NCI-H2227 (cell line): ENCODE data around the gene NNMT.

ENCODE experiments used
- DNase-seq: peaks from one replicate; lab custom pipeline; 2025; ENCODE audit not compliant: unreplicated experiment; lab: John Stamatoyannopoulos, UW

Gene NNMT

DNA sequence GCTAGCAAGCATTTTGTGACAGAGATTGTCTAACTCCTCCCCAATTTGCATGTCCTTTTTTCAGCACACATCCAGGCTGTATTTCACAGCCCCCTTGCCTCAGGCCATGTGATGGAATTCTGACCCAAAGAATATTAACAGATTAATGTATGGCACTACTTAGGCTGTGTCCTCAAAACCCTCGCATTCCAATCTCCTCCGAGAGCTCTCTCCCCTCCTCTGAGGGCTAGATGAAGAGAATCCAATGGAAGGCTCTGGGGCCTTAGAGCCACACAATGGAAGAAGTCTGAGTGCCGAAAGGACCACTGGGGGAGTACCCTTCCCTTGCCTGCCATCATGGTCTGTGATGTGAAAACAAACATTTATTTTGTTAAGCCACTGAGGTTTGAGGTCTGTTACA, 13.7 kb upstream of the NNMT start:
- no peak for DNase-seq

DNA sequence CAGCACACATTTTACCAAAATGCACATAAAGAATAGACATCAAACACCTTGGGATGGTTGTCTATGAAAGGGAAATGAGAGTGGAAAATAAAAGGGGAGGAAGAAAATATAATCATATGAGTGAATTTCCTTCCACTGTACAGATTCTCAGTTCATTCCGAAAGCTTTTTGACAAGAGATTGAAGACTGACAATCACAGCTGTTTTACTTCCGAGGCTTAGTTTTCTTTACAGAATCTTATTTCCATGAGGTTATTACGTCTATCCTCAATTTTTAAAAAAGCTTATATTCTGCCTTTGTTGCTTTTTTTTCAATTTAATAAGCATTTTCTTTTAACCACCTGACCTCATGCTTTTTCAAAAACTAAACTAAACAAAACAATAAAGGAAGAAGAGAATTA, 12.8 kb upstream of the NNMT start:
- no peak for DNase-seq

DNA sequence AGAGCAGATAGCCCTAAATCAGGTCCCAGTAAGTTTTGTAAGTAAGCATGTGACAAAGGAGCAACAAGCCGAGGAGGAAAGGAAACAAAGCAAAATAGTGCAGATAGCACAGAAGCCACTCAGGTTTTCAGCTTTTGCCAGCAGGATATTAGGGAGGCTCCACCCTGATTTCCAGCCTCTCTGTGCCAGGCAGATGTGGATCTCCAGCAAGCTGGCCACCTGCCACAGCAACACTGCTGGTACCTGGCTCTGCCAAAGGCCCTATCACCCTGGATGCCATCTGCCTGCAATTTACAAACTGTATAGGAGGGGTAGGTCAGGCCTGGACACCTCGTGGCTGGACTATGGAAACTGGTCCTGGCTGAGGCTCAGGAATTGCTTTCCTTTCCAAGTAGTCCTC, 12.2 kb upstream of the NNMT start:
- DNase-seq: no peak

DNA sequence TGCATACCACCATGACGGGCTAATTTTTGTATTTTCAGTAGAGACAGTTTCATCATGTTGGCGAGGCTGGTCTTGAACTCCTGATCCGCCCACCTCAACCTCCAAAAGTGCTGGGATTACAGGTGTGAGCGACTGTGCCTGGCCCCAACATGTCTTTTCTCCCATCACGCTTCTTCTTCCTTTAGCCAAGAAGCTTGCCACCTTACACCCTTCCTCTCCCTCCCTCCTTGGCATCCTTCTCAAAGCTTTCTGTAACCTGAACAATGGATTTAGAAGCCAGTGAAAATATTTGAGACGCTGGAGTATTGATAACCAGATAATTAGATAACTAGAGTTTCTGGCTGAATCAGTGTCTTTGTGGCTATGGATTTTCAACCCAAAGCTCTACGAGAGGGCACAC, 11.3 kb upstream of the NNMT start:
- no peak for DNase-seq

DNA sequence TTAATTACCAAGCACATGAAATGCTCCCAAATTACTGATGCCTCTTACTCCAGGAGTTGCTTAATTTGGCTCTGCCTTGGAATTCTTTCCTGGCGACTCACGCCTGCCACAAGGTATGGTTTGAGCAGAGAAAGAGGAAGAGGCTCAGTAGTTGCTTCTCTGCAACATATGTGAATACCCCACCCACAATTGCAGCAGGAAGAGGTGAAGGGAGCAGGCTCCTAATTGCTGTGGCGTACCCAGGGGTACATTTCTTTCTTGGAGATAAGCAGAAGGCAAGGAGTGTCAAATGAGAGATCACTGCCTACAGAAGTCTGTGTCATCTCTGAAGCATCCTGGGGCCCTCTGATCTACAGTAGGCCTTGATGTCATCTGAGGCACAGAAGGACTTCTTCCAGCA, 10.6 kb upstream of the NNMT start:
- no peak for DNase-seq

DNA sequence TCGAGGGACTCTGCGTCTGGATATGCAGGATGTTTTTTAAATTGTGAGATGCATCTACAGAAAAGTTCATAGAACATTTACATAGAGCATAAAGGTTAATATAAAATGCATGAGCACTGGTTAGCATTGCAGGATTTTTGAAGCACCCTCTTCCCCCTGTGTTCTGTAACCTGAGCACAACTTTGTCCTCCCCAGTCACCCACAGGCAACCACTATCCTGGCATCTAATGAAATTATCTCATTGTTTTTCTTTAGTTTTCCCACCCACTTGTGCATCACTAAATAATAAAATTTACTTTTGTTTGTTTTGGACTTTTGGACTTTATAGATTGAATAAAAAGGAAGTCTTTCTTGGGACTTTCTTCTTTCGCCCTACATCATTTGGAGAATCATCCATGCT, 10.0 kb upstream of the NNMT start:
- no peak for DNase-seq

DNA sequence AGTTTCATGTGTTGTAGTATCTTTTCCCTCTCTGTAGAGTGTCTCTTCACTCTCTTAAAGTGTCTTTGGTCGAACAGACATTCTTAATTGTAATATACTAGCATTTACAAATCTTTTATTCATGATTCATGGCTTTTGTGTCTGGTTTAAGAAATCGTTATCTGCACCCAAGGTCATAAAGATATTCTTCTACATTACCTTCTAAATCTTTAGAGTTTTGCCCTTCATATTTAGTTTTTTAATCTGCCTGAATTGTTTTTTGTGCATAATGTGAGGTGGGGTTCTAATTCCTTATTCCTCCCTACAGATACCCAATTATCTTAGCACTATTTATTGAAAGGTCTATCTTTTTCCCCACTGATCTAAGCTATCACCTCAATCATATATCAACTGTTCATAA, 9.0 kb upstream of the NNMT start:
- DNase-seq: no peak

DNA sequence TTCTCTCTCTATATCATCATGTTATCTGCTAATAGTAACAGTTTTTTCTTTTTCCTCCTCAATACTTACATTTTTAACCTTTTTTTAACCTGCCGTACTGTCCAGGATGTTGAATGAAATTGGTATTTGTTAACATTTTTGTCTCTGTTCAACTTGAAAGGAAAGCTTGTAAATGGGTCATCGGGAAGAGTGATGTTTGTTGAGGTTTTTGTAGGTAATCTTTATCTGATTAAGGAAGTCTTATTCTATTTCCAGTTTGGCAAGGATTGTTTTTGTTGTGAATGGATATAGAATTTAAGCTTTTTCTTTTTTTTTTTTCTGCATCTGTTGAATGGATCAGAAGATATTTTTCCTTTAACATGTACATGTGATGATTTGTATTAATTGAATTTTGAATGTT, 8.1 kb upstream of the NNMT start:
- no peak for DNase-seq

DNA sequence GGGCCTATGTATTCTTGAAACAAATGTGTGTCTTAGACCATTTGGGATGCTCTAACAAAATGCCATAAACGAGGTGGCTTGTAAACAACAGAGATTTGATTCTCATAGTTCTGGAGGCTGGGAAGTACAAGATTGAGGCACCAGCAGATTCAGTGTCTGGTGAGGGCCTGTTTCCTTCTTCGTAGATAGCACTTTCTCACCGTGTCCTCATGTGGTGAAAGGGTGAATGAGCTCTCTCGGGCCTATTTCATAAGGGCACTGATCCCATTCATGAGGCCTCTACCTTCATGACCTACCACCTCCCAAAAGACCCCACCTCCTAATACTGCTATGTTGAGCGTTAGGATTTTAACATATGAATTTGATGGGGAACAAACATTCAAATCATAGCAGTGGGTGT, 6.4 kb upstream of the NNMT start:
- DNase-seq: no peak

DNA sequence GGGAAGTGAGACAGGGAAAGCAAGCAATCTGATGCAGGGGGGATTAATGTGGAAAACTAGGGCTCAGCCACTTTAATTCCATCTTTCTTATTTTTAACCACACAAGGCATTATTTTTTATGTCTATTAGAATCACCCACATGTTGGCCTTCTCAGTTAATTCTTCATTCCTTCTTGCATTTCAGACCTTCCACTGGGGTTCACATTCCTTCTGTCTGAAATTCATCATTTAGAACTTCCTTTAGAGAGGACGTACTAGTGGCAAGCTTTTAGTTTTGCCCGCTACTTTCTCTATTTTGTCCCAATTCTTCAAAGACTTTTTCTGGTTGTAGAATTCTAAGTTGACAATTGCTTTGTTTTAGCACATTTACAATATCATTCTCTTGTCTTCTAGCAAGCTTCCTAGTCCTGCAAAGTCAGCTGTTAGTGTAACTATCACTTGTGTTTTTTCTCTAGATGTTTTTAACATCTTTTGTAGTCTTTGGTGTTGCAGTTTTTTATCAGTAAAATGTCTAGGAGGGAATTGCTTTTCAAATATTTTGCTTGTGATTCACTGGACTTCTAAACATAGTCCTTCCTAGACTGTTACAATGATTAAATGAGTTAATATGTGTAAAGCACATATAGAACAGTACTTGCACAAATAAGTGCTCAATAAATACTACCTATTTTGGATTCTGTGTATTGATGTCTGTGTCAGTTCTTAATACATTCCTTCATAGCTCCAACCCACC, 5.5 kb upstream of the NNMT start:
- no peak for DNase-seq

DNA sequence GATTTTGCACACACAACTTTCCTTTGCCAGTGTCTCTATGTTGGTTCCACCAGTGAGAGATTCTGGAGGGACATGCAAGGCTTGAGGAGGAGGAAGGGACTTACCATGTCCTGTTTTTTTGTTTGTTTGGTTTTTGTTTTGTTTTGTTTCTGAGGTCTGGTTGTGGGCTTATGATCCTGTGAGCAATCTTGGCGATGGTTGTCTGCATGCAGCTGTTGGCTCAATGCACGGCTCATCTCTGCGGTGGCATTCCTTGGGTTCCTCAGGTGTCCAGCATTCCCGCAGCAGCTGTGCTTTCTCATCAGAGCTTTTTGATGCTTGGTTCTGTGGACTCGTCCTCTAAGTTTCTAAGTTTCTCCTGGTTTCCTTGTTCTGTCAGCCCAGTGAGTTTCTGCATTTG, 4.8 kb upstream of the NNMT start:
- DNase-seq: no peak

DNA sequence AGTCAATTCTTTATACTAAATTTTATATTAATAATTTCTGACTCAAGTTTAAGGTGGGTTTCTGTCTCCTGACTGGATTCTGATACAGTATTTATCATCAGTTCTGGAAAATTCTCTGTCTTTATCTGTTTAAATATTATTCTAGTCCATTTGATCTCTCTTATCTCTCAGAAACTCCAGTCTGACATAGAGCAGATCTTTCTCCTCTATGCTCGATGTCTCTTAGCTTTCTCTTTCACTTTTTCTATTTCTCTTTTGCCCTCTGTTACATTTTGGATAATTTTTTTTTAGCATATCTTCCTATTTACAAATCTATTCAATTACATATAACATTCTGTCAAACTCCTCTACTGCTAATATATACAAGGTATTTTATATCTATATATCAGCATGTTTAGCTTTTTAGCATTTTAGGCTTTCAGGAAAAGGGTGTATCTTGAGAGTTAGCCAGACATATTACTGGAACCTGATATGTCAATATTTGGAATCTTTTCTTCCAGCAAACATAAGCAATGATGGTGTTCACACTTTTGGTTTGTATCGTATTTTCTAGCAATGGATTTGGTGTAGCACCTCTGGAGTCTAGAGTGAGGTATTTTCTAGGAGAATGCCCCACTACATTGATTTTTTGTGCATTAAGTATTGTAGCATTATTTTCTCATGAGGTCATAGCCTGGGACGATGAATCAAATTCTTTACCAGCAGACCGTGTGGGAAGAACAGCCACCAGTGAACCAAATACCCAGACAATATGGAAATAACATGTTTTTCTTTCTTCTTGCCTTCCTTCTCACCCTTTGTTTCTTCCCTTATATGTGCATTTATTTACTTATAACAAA, 4.1 kb upstream of the NNMT start:
- DNase-seq: no peak

DNA sequence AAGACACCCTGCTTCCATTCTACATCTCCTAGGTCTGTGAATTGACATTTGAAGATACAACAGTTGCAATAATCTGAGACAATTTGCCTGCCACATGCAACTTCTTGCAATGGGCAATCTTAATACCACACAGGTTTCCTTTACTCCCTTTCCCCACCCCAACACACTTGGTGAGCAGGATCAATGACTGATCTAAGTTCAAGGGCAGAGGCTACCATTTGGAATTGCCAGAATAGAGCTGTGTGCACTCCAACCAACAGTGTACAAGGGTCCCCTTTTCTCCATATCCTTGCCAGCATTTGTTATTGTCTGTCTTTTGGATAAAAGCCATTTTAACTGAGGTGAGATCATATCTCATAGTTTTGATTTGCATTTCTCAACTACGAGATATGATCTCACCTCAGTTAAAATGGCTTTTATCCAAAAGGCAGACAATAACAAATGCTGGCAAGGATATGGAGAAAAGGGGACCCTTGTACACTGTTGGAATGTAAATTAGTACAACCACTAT, 2.9 kb upstream of the NNMT start:
- no peak for DNase-seq

DNA sequence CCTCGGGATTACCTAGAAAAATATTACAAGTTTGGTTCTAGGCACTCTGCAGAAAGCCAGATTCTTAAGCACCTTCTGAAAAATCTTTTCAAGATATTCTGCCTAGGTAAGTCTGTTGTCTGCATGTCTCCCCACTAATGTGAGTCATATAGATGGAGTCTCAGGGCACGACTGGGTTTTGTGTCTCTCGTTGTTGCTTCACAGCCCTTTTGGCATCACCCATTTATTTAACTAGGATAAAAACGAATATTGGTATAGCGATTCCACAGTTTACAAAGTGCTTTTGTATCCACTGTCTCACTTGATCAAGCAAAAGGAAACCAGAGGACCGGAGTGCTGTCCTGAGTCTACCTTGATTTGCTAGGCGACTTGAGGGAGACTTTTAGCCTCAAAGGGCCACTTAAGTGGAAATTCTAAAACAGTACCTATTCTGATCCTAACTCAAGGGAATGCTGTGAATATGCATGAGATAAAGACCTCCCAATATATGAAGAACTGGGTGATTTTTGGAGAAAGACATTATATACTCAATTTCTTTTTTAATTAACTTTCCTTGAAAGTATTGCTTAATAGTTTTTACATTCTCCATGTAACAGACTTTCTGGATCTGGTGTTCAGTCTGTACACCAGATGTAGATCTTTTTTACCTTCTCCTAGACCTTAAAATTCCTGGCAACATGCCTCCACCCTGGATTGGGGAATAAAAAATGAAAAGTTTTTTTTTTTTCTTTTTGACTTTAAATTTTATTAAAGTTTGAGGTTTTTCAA, 590 bp downstream of the NNMT start:
- DNase-seq: no peak

DNA sequence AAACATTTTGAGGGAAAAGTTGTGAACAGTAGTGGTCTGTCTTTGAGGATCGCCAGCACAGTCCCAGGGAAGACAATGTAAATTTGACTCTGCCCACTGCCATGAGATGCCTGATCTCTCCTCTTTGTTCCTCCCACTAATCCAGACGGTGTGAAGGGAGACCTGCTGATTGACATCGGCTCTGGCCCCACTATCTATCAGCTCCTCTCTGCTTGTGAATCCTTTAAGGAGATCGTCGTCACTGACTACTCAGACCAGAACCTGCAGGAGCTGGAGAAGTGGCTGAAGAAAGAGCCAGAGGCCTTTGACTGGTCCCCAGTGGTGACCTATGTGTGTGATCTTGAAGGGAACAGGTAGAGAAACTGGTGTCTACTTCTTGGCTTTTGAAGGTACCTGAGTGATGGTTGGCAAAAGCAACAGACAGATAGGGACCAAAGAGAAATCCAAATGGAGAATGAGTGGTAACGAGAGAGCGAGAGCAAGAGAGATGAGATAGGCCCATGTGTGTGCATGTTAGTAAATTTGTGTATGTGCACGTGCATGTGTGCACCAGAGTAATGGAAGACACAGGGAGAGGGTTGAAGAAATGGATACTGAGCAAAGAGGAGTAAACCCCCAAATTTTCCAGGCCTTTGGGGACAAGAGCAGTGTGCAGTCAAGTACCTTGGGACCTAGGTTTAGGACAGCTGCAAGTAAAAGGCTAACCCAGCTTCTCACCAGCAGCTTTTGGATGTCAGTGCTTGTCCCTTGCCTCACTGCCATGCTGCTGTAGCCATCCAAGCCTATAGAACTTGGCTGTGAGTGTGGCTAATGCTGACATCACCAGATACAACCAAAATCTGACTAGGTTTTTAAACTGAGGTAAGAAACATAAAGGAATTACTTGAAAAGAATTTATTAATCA, 1.9 kb downstream of the NNMT start:
- no peak for DNase-seq

DNA sequence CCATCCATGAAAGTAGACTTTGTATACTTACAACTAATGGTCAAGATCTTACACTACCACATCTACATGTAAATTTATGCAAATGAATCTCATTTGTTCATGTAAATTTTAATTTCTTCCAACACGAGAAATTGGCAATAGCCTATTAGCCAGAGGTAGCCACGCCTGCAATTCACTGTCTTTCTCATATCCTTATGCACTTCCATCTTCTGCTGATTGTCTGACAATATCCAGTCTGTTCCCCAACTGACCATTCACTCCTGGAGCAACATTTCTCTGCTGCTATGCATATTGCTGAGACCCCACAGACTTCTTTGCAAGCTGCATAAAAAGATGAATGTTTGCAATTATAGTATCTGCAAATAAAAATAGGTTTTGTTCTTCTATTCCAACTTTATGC, 2.5 kb downstream of the NNMT start:
- no peak for DNase-seq

DNA sequence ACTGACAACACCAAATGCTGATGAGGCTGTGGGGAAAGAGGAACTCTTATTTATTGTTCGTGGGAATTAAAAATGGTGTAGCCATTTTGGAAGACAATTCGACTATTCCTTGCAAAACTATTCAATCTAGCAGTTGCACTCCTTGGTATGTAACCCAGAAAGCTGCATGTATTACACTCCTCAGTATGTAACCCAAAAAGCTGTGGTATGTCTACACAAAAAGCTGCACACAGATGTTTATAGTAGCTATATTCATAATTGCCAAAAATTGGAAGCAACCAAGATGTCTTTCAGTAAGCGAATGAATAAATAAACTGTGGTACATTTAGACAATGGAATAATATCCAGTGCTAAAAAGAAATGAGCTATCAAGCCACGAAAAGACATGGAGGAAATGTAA, 4.9 kb downstream of the NNMT start:
- DNase-seq: no peak

DNA sequence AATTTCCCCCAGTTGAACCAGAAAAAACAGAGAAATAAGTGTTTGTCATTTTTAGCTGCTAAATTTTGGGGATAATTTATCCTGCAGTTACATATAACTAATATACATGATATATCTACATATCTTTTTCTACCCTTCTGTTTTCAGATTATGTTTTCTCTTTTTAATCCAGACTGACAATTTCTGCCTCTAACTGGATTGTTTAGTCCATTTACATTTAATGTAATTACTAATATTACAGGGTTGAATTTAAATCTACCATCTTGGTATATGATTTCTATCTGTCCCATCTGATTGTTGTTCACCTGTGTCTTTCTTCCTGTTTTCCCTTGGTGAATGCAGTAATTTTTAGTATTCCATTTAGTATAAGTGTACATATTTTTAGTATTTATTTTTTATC, 5.7 kb downstream of the NNMT start:
- no peak for DNase-seq

DNA sequence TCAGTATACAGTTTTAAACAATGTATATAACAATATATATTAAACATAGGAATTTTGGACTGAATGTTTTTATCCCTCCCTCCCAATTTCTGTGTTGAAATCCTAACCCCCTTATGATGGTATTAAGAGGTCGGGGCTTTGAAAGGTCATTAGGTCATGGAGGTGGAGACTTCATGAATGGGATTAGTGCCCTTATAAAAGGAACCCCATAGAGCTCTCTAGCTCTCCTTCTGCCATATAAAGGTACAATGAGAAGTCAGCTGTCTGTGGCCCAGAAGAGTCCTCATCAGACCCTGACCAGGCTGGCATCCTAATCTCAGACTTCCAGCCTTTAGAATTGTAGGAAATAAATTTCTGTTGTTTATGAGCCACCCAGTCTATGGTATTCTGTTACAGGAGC, 6.5 kb downstream of the NNMT start:
- DNase-seq: no peak

DNA sequence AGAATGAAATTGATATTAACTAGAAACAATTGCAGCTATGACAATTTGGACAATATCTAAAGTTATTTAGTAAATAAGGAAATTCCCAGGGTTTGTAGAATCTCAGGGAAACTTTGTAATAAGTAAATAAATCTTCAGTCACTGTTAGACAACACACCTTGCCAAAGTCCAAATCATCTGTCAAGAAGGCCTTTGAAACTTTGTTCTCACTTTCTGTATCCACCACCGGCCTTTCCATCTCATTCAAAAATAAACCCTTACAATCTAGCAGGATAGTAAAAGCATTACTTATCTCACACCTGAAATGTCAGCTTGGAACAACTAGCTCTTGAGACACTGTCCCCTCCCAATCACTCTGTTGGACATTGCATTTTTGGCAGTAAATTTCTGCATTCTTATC, 7.9 kb downstream of the NNMT start:
- DNase-seq: no peak

DNA sequence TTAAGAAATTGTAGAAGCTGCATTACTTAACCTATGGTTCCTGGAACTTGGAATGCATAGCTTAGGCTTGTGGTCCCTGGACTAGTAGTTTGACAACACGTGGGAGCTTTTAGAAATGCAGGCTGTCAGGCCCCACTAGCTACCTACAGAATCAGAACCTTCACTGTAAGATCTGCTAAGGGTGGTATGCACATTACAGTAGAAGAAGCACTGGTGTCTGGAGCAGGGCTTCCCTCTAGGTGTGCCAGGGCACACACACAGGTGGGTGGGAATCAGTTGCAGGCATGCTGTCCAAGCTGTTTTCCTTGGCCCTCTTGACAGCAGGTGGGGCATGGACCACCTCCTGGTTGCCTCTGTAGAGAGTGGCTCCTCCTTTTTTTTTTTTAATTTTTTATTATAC, 8.8 kb downstream of the NNMT start:
- no peak for DNase-seq
